GM12891 (cell line): Measurements from ENCODE around the gene NCOA6.
A peak's percentile ranks its signal among the peaks of the same experiment; 100 is the strongest.

Source experiments
- DNase-seq: peaks from one replicate; pipeline ENCODE4 v3.0.0; 2011; ENCODE audit warnings: low spot score; ENCODE audit not compliant: insufficient read length
- FAIRE-seq: peaks from 2 replicates; lab custom pipeline; 2011; peaks lifted over from hg19 to GRCh38; lab: Jason Lieb, UNC
- PAX5 ChIP-seq: IDR thresholded peaks from 2 replicates; pipeline ENCODE4 v1.6.1; 2011; ENCODE audit warnings: low read length, moderate library complexity, mild to moderate bottlenecking; ENCODE audit not compliant: insufficient read depth, severe bottlenecking
- POLR2A ChIP-seq: IDR thresholded peaks from 2 replicates; pipeline ENCODE4 v1.6.1; 2011; ENCODE audit warnings: low read depth, low read length, control low read depth
- POLR2AphosphoS5 ChIP-seq: IDR thresholded peaks from 2 replicates; pipeline ENCODE4 v1.6.1; 2011; ENCODE audit warnings: low read depth, low read length, control low read depth
- POU2F2 ChIP-seq: IDR thresholded peaks from 2 replicates; pipeline ENCODE4 v1.6.1; 2011; ENCODE audit warnings: low read depth, mild to moderate bottlenecking, control low read depth, low read length, moderate library complexity
- SPI1 ChIP-seq: IDR thresholded peaks from 2 replicates; pipeline ENCODE4 v1.6.1; 2011; ENCODE audit warnings: low read depth, low read length, control low read depth
- TAF1 ChIP-seq: IDR thresholded peaks from 2 replicates; pipeline ENCODE4 v1.6.1; 2011; ENCODE audit warnings: low read depth, low read length, control low read depth

NCOA6 gene

GRCh38 chr20:34701405-34702085 is 123.9 kb downstream of the NCOA6 start:
- DNase-seq = no peak
- no peak for FAIRE-seq
- TF ChIP-seq SPI1 (no peak), PAX5 (no peak), POLR2AphosphoS5 (no peak), TAF1 (no peak), POU2F2 (no peak), POLR2A (no peak)

- FAIRE-seq (no peak), DNase-seq (no peak)
- TF ChIP-seq POLR2A = no peak
- TF ChIP-seq SPI1 = no peak
- TF ChIP-seq POU2F2 = no peak
- no peak for TF ChIP-seq POLR2AphosphoS5
- no peak for TF ChIP-seq TAF1
- TF ChIP-seq PAX5 = no peak
Observed at GRCh38 chr20:34693414-34693813, 132.0 kb downstream of the NCOA6 start.

DNA sequence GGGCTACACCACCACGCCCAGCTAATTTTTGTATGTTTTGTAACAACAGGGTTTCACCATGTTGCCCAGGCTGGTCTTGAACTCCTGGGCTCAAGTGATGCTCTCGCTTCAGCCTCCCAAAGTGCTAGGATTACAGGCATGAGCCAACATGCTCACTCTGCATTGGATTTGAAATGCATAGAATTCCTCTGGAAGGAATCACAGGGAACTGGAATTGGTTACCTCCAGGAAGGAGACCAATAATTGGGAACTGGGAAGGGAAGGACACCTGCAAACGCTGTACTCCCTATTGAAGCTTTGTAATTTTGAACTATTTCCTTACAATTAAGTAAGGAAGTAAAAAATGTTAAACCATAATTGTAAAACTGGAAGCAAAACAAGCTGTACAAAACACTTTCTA is 133.6 kb downstream of the NCOA6 start:
- FAIRE-seq (no peak), DNase-seq (no peak)
- TF ChIP-seq SPI1 (no peak), POU2F2 (no peak), PAX5 (no peak)

- FAIRE-seq (no peak), DNase-seq (no peak)
- TF ChIP-seq PAX5 (no peak), POLR2AphosphoS5 (no peak), POLR2A (no peak)
Observed at GRCh38 chr20:34689486-34689885, 136.0 kb downstream of the NCOA6 start.

- DNase-seq = no peak
- TF ChIP-seq POLR2AphosphoS5 (no peak), TAF1 (no peak), PAX5 (no peak), POU2F2 (no peak), POLR2A (no peak), SPI1 (no peak)
- no peak for FAIRE-seq
Observed at GRCh38 chr20:34683667-34684066, 141.8 kb downstream of the NCOA6 start.

- TF ChIP-seq POU2F2 (no peak), SPI1 (no peak), POLR2A (no peak), POLR2AphosphoS5 (no peak), PAX5 (no peak), TAF1 (no peak)
- DNase-seq (no peak), FAIRE-seq (no peak)
Observed at GRCh38 chr20:34680586-34681175, 144.8 kb downstream of the NCOA6 start.

DNA sequence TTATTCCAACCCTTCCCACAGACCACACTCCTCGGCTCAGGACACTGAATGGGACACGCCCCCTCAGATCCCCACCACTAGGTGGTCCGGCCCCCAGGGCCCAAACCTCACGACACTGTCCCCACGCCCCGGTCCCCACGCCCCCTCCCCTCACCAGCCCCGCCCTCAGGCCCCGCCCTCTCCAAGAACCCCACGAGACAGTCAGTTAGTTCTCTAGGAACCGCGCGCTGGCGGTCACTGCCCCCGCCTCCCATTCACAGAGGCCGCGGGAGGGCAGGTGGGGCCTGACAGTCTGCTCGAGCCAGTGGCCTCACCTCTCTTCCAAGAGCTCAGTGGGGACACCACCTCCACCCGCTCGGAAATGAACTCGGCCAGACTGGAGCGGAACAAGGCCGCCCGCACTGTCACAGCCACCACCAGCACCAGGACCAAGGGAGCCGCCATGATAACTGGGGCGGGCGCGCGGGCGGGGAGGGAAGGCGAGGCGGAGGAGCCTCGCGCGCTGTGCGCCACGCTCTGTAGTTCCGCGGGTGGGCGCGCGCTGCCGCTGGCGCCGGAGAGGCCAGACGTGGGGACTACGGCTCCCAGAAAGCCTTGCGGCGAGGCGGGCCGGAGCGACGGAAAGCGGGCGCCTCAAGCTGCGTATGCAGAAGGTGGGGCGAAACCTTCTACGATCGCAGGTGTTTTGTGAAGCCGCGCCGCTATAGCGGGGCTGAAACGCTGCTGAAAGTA is 148.6 kb downstream of the NCOA6 start, which contains the start of gene PIGU:
PIGU (minus strand) TSS at position 451 of the 732 bp plus-strand sequence; CDS start at position 444, 7 bp downstream.
- FAIRE-seq (peak; percentile 100), DNase-seq (peak; percentile 86)
- TF ChIP-seq POU2F2 = peak; percentile 41; the same call in 1 of the 2 replicates
- peak; percentile 80 for TF ChIP-seq TAF1
- TF ChIP-seq SPI1 = no peak
- TF ChIP-seq POLR2AphosphoS5 = peak; percentile 76
- TF ChIP-seq POLR2A = peak; percentile 90
- TF ChIP-seq PAX5 = peak; percentile 89

- no peak for DNase-seq
Observed at GRCh38 chr20:34675993-34676641, 149.3 kb downstream of the NCOA6 start.

GRCh38 chr20:34675561-34675960 is 149.9 kb downstream of the NCOA6 start:
- TF ChIP-seq TAF1 (no peak), SPI1 (no peak), POLR2A (no peak), POU2F2 (no peak), PAX5 (no peak)
- DNase-seq (no peak), FAIRE-seq (no peak)

More at GRCh38 chr20:34675993-34676641, 149.3 kb downstream of the NCOA6 start:
- FAIRE-seq = peak; percentile 74
- TF ChIP-seq POLR2AphosphoS5 = no peak
- TF ChIP-seq PAX5 = no peak
- TF ChIP-seq TAF1 = no peak
- no peak for TF ChIP-seq POU2F2
- no peak for TF ChIP-seq SPI1
- no peak for TF ChIP-seq POLR2A

DNA sequence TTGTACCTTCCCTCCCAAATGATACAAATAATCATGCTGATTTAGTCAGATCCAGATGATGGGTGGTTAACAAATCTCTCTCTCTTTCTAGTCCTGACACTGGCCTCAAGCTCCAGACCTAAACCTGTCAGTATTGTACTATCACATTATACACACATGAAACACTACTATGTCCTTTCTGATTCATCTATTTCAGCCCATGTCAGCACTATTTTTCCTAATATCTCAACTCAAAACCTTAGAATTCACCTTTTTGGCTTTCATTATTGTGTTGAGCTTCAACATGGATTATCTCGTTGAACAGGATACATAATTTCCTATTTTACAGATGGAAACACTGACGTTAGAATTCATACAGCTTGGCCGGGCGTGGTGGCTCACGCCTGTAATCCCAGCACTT is 152.0 kb downstream of the NCOA6 start:
- FAIRE-seq = no peak
- DNase-seq = no peak
- TF ChIP-seq TAF1 (no peak), POLR2A (no peak), PAX5 (no peak), SPI1 (no peak), POLR2AphosphoS5 (no peak), POU2F2 (no peak)
